KOPT-K1 (cell line): ENCODE results near the gene ST3GAL4.
"Not testable (repeated sequence)": the region's sequence is repeated elsewhere in the genome, so short reads cannot be mapped to it uniquely, and the experiment has no call there.

Experiments
- H3K27ac ChIP-seq: fragments of 200-600 bp; sonication (generic); 2 replicates; pipeline ENCODE4 v1.5.1; 2016; ENCODE audit warnings: antibody characterized with exemption, mild to moderate bottlenecking, low read depth, low read length; ENCODE audit not compliant: poor library complexity, severe bottlenecking
- H3K36me3 ChIP-seq: fragments of 200-600 bp; sonication (generic); 2 replicates; pipeline ENCODE4 v1.5.1; 2017; ENCODE audit warnings: antibody characterized with exemption, mild to moderate bottlenecking, low read length, moderate library complexity; ENCODE audit not compliant: insufficient read depth
- H3K9me3 ChIP-seq: fragments of 200-600 bp; sonication (generic); 2 replicates; pipeline ENCODE4 v1.5.1; 2017; ENCODE audit warnings: antibody characterized with exemption, low read length, mild to moderate bottlenecking; ENCODE audit not compliant: insufficient read depth, poor library complexity, severe bottlenecking

Gene ST3GAL4

DNA sequence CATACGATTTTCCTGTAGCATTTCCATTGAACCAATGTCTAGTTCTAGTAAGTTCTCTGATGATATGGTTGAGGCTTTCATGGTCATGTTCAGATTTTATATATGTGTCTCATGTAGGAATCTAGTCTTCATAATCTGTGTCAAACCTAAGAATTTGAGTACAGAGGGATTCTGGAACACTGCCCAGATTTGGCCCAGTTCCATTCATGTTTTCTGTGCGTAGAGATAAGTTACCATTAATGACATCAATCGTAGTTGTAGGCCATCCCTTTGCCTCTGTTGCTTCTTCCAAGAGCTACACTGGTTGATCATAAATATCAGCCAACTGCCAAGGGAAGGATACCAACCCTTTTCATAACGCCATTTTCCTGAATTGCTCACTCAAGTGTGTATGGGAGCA, 23.3 kb downstream of the ST3GAL4 start:
- no peaks in the 10 kb centered on the region for H3K9me3 ChIP-seq
- no peaks in the 10 kb centered on the region for H3K36me3 ChIP-seq
- H3K27ac ChIP-seq: no peak overlapping the region

DNA sequence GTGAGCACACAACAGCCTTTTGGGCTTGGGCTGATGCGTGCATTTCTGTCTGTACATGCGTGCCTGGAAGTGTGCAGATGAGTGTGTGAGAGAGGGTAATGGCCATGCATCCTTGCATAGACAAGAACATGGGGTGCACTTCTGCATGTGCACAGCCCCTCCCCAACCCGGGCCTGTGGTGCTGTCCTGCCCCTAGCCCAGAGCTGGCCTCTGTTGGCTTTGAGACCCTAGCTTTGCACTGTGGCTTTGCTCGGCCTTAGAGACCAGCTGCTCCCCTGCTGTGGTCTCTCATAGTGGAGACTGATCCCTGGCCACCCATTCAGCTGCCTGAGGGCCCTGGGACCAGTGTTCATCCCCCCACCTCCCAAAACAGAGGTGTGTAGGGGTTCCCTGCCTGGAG, 25.4 kb downstream of the ST3GAL4 start:
- H3K9me3 ChIP-seq: no peaks in the 10 kb centered on the region
- no peaks in the 10 kb centered on the region for H3K36me3 ChIP-seq

DNA sequence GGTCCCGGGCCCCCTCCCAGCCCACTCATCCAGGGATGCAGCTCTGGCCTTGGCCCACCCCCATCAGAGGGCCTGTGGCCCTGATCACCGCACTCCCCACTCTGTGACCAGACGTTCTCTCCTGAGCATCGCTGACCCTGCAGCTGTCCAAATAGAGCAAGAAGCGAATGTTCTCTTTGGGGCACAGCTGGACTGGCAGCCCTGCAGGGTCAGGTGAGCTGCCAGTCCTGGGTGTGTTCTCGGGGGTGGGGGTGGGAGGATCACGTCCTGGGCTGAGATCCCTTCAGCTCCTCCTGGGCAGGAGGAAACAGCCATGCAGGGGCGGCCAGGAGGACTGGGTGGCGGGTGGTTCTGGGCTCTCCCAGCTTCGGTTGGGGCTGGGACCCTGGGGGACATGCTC, 26.5 kb downstream of the ST3GAL4 start:
- not testable (repeated sequence) for H3K9me3 ChIP-seq, H3K27ac ChIP-seq, H3K36me3 ChIP-seq

More for the DNA sequence above, 25.4 kb downstream of the ST3GAL4 start:
- H3K27ac ChIP-seq: no peak overlapping the region

DNA sequence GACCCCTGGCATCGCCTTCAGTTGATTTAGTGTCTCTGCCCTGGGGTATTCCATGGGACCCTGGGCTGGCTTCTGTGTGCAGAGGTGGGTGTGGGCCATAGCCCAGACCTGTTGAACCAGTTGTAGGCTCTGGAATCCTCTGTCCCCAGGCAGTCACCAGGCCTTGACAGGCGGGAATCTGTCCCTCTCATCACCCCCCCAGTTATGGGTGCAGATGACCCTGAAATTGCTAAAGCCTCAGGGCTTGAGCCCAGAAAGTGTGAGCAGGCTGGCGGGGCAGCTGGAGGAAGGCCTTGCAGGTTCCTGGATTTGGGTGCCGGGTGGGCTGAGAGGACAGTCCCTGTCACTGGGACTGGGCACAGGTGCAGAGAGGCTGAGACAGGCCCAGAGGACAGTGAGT, 27.2 kb downstream of the ST3GAL4 start:
- not testable (repeated sequence) for H3K9me3 ChIP-seq, H3K36me3 ChIP-seq, H3K27ac ChIP-seq

DNA sequence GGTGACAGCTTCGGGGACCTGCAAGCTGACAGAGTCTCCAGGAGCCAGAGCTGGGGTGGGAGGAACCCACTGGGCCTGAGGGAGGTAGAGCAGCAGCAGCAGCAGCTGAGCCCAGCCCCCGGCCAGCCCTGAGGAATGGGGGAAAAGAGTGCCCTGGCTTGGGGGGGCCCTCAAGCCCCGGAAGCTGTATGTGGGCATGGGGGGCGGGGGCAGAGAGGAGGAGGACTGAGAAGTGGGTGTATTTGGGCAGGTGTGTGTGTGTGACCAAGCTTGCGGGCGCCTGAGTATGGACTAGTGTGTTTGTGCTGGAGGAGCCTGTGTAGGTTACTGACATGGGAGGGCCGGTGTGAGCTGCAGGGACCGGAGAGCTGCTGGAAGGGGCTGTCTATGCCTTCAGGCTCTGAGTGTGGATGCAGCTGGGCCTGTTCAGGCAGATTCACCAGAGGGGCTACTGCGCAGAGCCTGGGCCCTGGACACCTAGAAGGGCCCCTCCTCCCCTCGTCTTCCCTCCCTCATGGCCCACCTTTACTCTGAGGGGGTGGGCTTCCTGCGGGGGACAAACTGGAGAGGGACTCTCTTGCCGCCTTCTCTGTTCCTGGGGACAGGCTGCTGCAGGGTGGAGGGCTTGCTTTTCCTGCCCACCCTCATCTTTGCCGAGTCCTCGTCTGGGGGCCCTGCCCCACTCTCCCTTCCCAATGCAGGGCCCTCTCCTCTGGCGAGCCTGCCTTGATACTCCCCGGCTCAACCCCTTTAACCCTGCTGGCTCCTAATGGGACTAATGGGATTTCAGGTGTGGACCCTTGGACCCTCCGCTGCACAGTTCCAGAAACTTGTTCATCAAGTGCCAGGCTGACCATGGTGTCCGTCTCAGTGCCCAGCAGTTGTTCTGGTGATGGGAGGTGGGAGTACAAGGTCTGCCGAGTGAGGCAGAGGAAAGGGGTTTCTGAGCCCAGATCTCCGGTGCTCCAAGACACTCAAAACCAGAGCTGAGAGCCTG, 28.2 kb downstream of the ST3GAL4 start:
- no peak overlapping the region for H3K27ac ChIP-seq
- no peaks in the 10 kb centered on the region for H3K9me3 ChIP-seq
- H3K36me3 ChIP-seq: no peaks in the 10 kb centered on the region

DNA sequence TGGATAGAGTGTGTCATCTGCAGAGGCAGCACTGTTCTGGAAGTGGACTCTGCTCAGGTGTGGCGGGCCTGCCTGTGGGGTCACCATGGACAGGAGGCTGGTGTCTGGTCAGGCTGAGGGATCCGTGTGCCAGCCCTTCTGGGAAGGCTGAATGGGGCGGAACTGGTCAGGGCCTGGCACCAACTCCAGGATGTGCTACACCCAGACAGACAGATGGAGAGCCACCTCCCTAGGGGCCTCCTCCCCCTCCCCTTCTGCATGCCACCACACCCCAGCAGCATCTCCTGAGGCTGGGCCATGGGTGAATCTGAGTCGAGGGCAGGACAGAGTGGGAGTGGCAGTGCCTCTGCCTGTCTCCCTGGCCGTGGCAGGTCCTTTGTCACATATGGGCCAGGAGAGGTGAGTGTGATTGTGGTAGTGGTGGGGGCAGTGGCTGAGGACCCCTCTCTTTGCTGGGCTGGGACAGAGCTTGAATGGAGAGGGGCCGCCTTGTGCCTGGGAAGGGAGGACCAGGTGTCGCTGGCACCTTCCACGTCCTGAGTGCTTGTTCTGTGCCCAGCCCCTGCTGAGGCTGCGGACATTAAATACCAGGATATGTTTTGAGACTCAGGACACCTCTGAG, 29.1 kb downstream of the ST3GAL4 start:
- no peaks in the 10 kb centered on the region for H3K36me3 ChIP-seq
- no peaks in the 10 kb centered on the region for H3K9me3 ChIP-seq
- H3K27ac ChIP-seq: no peak overlapping the region

DNA sequence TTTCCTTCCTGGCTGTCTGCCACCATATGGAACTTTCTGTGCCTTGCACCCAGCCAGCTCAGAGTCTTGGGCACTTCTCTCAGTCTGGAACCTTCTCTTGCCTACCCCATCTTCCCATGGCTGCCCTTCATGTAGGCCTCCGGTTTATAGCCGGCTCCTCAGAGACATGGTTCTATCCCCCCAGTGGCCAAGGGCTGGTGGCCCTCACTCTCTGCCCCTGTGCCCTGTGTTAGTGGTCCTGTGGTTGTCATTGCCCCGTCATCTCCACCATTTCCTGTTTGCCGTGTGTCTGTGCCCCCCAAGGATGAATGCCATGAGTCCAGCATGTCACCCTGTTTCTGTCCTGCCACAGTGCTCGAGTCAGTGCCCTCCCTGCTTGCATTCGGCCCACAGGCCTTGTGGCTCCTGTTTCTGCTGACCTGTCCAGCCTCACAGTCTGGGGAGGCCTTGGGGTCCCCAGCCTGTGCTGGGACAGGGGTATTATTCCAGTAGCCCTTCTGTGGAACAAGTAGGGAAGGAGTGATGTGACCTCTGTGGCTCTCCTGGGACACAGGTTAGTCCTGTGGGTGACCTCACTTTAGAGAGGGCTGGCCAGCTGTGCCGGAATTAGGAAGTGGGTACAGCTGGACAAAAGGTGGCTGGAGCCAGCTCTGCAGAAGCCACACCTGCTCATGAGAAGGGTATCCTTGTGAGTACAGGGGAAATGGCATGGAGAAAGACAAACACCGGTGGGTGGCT, 30.7 kb downstream of the ST3GAL4 start:
- Histone ChIP-seq H3K27ac (no peak overlapping the region), H3K36me3 (no peaks in the 10 kb centered on the region), H3K9me3 (no peaks in the 10 kb centered on the region)

DNA sequence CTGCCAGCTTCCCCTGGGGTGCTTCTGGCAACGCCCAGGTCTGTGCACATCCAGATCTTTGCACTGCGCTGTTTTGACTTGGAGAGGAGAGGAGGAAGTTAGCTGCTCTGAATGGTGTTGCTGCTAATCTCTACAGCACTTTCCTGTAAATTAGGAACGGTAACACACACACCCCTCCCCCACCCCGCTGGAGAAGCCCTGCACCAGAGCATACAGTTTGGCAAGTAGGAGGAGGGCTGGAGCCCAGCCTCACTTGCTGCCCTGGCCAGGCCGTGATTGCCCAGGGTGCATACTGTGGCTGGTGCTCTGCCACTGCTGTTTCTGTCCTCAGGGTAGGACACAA, 31.2 kb downstream of the ST3GAL4 start:
- H3K9me3 ChIP-seq, H3K27ac ChIP-seq, H3K36me3 ChIP-seq: not testable (repeated sequence)

DNA sequence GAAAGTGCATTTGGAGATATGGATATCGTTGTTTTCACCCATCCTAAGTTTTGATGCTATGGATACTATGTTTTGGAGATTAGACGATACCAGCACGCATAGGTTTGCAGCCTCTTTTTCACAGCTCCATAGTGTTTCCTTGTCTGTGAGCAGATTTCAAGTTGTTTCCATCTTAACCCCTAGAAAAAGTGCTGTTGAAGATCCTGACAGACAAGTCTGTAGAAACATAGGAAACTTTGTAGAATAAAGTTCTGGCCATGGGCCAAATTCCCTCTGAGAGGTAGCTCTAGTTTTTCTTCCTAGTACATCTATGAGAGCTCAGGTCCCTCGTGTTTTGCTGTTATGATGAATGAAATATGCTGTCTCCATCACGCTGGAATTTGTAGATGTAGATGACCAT, 32.4 kb downstream of the ST3GAL4 start:
- Histone ChIP-seq H3K9me3 (no peaks in the 10 kb centered on the region), H3K27ac (no peak overlapping the region), H3K36me3 (no peaks in the 10 kb centered on the region)

DNA sequence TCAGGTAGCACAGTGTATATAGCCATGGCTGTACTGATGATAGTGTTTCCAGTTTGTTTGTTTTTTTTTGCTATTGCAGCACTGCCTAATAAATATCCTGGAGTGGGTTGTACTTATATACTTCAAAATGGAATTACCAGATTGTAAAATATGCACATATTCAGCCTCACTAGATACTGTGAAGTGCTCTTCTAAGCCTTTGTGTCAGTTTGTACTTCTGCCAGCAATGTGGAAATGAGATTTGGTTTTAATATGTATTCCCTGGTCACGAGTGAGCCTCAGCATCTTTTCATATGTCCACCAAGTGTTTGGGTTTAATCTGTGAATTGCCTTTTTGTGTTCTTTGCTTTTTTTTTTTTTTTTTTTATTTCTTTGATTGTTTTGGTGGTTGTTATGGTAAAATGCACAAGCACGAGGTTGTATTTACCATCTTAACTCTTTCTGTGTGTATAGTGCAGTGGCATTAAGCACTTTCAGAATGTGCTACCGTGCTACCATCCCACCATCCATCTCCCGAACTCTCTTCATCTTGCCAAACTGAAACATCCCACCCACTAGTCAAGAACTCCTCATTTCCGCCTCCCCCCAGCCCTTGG, 34.9 kb downstream of the ST3GAL4 start:
- Histone ChIP-seq H3K9me3 (no peaks in the 10 kb centered on the region), H3K36me3 (no peaks in the 10 kb centered on the region), H3K27ac (no peak overlapping the region)

DNA sequence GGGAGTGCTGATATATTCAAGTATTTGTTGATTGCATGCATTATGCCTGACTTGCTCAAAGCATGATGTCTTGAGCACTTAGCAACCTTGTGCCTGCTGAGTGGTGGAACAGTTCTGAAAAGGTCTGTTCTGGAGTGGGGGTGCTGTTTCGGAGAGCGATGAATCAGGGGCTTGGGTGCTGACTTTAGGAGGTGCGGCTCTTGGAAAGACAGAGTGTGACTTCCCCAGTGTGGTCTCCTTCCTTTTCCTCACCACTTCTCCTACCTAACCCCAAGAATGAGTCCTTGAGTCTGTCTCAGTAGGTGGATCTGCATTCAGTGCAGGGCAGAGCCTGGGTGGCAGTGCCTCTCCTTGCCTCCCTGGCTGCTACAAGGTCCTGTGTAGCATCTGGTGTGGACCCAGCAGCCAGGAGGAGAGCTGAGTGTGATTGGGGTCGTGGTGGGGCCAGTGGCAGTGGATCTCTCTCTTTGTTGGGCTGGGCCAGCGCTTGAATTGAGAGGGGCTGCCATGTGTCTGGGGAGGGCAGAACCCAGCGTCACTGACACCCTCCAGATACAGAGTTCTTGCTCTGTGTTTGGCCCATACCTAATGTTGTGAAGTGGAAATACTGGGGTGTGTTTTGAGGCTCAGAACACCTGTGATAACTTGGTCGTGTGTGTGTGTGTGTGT, 35.9 kb downstream of the ST3GAL4 start:
- H3K36me3 ChIP-seq: no peaks in the 10 kb centered on the region
- peak overlapping the region; percentile 59 for H3K27ac ChIP-seq
- no peaks in the 10 kb centered on the region for H3K9me3 ChIP-seq

DNA sequence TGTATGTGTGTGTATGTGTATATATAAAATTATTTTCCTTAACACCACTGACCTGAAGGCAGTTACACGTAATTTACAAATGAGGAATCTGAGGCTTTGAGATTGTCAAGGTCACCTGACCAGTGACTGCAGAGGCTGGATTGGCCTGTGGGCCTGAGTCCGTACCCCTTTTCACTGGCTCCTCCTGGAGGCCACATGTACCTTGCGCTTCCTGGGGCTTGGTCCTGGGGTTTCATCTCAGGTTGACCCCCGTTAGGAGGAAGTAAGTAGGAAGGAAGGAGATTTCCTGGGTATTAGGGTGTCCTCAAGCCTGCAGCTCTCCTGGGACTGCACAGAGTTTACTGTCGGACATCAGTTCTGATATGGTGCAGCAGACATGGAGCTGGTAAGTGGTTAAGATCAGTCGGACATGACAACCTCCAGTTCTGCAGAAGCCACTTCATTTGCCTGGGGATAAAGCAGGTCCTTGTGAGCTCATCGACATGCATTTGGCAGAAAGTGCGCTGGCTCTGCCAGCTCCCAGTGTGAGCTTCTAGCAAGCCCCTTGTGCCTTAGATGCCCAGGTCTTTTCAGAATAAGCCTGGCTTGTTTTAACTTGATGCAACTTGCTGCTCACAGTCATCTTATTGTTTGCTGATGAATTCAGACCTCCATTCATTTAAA, 36.6 kb downstream of the ST3GAL4 start:
- Histone ChIP-seq H3K9me3 (no peaks in the 10 kb centered on the region), H3K27ac (peak overlapping the region; percentile 59), H3K36me3 (no peaks in the 10 kb centered on the region)

DNA sequence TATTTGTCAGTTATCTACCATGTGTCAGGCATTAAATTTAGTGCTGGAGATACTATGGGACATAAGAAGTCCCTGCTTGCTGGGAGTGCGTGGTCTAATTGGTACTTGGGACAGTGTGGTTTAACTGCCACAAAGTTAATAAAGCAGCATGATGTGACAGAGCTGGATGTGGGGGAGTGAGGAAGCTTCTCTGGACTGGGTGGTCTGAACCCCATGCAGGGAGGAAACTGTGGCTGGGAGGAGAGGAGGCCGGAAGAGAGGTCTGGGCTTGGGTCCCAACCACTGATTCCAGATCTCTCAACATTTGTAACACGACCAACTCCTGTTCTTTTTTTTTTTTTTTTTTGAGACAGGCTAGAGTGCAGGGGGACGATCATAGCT, 37.1 kb downstream of the ST3GAL4 start:
- H3K9me3 ChIP-seq: no peaks in the 10 kb centered on the region
- H3K36me3 ChIP-seq: no peaks in the 10 kb centered on the region
- H3K27ac ChIP-seq: peak overlapping the region; percentile 59

DNA sequence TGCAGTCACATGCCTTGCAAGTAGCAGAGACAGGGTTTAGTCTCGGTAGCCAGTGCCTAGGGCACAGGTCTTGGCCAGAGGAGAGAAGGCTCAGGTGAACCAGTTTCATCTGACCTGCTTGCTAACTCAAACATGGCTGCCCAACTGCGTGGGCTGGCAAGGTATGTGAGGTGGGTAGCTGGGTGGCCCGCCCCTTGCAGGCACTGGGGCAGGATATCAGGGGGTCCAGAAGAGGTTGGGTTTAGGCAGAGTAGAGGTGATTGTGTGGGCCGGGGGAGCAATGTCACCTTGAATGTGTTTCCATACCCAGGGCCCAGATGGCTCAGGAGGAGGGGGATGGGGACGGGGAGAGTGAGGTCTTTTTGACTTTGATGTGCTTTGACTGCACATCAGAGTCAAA, 37.7 kb downstream of the ST3GAL4 start:
- Histone ChIP-seq H3K27ac (peak overlapping the region; percentile 59), H3K36me3 (no peaks in the 10 kb centered on the region), H3K9me3 (no peaks in the 10 kb centered on the region)
